GM23248 (cell line): ENCODE measurements around the gene CALM1.

Experiments used
- EZH2 ChIP-seq: fragments of 200-600 bp; sonication (generic); IDR thresholded peaks from 2 replicates; pipeline ENCODE4 v1.6.1; 2018; ENCODE audit warnings: antibody characterized with exemption, mild to moderate bottlenecking; ENCODE audit not compliant: insufficient read depth, poor library complexity, severe bottlenecking
- EZH2phosphoT487 ChIP-seq: fragments of 200-600 bp; sonication (generic); IDR thresholded peaks from 2 replicates; pipeline ENCODE4 v1.6.1; 2018; ENCODE audit warnings: antibody characterized with exemption, moderate library complexity, mild to moderate bottlenecking, low read depth; ENCODE audit not compliant: insufficient read depth

DNA sequence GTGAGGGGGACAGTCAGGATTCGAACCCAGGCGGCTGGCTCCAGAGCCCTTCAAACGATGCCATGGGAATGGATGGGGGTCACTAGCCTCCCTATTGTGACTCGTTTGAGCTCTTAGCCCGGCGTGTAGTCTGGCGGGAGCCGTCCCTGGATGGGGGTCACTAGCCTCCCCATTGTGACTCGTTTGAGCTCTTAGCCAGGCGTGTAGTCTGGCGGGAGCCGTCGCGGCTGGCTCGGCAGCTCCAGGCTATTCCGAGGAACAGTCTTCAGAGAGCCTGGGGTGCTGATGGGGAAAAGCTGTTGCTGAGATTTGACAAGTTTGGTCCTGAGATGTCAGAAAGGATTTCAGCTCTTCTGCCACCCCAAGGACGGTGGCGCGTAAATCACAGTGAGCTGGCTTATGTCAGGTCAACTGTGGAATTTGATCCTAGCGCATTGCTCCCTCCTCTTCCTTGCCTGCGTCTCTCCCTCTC lies 58.3 kb downstream of the CALM1 start:
- TF ChIP-seq EZH2phosphoT487 (no peak), EZH2 (no peak)
